GM18951 (cell line): ENCODE results near the gene ANP32A.

ENCODE experiments used
- POLR2A ChIP-seq: IDR thresholded peaks from 4 replicates; pipeline ENCODE4 v1.6.1; 2011; ENCODE audit warnings: mild to moderate bottlenecking; ENCODE audit not compliant: insufficient read length, insufficient read depth; ENCODE audit errors: extremely low read depth
- in situ Hi-C: fragments of 300-500 bp; cut with MboI; formaldehyde crosslinking; loops from one replicate; pipeline ENCODE4 v1.12.0; 2022; ENCODE audit warnings: low sequenced_read_pairs, mixed read lengths, inconsistent platforms; ENCODE audit not compliant: unreplicated experiment

The ANP32A gene

GRCh38 chr15:68833700-68834331 lies 13.1 kb upstream of the ANP32A start:
- no peak for TF ChIP-seq POLR2A
- in situ Hi-C loops: no loop called here

GRCh38 chr15:68830141-68830785 lies 9.6 kb upstream of the ANP32A start:
- in situ Hi-C loops: no loop called here

GRCh38 chr15:68829068-68829467 lies 8.4 kb upstream of the ANP32A start:
- TF ChIP-seq POLR2A: no peak
- in situ Hi-C loops: no loop called here

More at GRCh38 chr15:68830141-68830785, 9.6 kb upstream of the ANP32A start:
- TF ChIP-seq POLR2A: no peak

- no peak for TF ChIP-seq POLR2A
- in situ Hi-C loops: no loop called here
Measured at GRCh38 chr15:68823561-68823960, 2.9 kb upstream of the ANP32A start.

GRCh38 chr15:68822818-68823217 lies 2.1 kb upstream of the ANP32A start:
- in situ Hi-C loops: no loop called here
- TF ChIP-seq POLR2A: no peak

GRCh38 chr15:68821841-68822381 lies 1.2 kb upstream of the ANP32A start:
- in situ Hi-C loops: no loop called here
- TF ChIP-seq POLR2A: no peak

GRCh38 chr15:68821190-68821840 lies 620 bp upstream of the ANP32A start:
- in situ Hi-C loops: no loop called here
- no peak for TF ChIP-seq POLR2A

GRCh38 chr15:68819495-68820294 lies 1.0 kb downstream of the ANP32A start:
- in situ Hi-C loops: no loop called here
- TF ChIP-seq POLR2A: peak; percentile 4

GRCh38 chr15:68818769-68819494 lies 1.8 kb downstream of the ANP32A start:
- in situ Hi-C loops: no loop called here
- TF ChIP-seq POLR2A: peak; percentile 56

- in situ Hi-C loops: no loop called here
Measured at GRCh38 chr15:68818066-68818768, 2.5 kb downstream of the ANP32A start.

GRCh38 chr15:68817304-68818065 lies 3.2 kb downstream of the ANP32A start:
- in situ Hi-C loops: no loop called here
- peak; percentile 42 for TF ChIP-seq POLR2A

More at GRCh38 chr15:68818066-68818768, 2.5 kb downstream of the ANP32A start:
- TF ChIP-seq POLR2A: peak; percentile 60
